ENCODE measurements around the gene RGMB.

DNA sequence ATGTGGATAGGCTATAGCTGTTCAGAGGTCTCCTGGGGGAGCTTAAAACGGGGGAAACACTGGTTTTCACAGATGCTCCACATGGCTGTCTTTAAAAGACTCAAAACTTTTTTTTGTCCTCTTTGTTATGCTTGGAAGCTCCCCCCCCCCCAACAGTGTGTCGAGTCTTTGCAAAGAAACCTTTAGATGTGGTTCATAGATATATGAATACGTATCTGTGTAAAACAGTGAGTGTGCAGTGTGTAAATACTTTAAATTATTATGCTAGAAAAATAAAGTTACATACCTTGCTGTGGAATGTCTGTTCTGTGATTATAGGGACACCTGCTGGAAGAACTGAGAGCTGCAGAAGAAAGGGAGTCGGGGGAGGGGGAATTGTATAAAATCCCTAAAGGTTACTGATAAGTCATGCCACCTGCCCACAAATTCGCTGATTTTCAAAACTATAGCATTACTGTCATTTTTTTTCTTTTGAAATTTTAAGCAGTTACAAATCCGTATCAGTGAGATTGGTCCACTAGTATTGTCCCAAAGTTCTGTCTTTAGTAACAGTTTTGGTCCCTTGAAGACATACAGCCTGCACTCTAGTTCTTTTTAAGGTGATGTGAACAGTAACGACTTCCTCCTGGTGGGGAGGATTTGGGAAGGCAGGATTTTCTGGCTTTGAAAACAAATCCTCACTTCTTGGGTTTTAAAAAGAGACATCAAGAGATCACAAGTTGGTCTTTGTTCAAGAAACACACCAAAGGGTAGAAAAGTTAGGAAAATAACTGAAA lies 22.9 kb downstream of the RGMB start:
- TF ChIP-seq POLR2A (IDR thresholded peaks at IDR 0.05; ENCODE audit: low read depth, low read length) (no peak), POLR2AphosphoS5 (IDR thresholded peaks at IDR 0.05; ENCODE audit: low read depth, low read length) (no peak), TAF1 (IDR thresholded peaks at IDR 0.05; ENCODE audit: low read depth, low read length) (no peak), SPI1 (IDR thresholded peaks at IDR 0.05; ENCODE audit: low read depth, low read length) (no peak), POU2F2 (IDR thresholded peaks at IDR 0.05; ENCODE audit: low read depth, low read length) (no peak), PAX5 (IDR thresholded peaks at IDR 0.05; ENCODE audit: insufficient read depth, low read length, severe bottlenecking) (no peak)
